GM18498 (cell line): Measurements from ENCODE around the gene LRR1.
"Not testable (repeated sequence)": the region's sequence is repeated elsewhere in the genome, so short reads cannot be mapped to it uniquely, and the experiment has no call there.

Experiments used
- ATAC-seq: cut with Tn5 transposase; IDR thresholded peaks from one replicate; pipeline ENCODE4 v1.9.1; 2021; ENCODE audit warnings: mild to moderate bottlenecking, moderate library complexity; ENCODE audit not compliant: unreplicated experiment

Gene LRR1, protein sequence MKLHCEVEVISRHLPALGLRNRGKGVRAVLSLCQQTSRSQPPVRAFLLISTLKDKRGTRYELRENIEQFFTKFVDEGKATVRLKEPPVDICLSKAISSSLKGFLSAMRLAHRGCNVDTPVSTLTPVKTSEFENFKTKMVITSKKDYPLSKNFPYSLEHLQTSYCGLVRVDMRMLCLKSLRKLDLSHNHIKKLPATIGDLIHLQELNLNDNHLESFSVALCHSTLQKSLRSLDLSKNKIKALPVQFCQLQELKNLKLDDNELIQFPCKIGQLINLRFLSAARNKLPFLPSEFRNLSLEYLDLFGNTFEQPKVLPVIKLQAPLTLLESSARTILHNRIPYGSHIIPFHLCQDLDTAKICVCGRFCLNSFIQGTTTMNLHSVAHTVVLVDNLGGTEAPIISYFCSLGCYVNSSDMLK

DNA sequence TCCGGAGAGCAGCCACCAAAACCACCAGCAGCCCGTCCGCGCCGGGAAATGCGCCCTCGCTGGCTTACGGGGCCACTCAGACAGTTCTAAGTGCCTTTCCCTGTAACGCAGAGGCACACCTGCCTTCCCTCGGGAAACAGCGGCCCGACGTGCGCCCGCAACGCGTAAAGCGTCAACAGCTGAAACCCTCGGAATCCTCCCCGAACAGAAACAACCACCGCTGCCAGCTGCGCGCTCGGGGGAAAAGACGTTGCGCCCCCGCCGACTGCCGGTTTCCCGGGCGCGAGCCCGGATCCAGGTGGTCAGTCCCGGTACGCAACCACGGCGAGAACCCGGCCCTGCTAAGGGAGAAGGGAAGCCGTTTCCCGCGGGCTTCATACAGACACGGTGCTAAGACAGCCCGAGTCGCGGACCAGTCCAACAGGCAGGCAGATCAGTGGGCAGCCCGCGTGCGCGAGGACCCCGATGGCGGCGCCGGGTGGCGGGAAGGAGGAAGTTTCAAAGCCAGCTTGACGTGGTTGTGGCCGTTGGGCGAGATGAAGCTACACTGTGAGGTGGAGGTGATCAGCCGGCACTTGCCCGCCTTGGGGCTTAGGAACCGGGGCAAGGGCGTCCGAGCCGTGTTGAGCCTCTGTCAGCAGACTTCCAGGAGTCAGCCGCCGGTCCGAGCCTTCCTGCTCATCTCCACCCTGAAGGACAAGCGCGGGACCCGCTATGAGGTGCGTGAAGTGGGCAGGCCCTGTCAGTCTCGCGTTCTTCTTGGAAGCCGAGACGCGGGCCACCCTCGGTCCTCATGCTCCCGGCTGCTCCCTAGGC is at the start of gene LRR1:
Gene LRR1 (plus strand): TSS at position 456 of the 816 bp plus-strand sequence. CDS start 81 bp downstream, at position 537.
- ATAC-seq, result peak; percentile 63

DNA sequence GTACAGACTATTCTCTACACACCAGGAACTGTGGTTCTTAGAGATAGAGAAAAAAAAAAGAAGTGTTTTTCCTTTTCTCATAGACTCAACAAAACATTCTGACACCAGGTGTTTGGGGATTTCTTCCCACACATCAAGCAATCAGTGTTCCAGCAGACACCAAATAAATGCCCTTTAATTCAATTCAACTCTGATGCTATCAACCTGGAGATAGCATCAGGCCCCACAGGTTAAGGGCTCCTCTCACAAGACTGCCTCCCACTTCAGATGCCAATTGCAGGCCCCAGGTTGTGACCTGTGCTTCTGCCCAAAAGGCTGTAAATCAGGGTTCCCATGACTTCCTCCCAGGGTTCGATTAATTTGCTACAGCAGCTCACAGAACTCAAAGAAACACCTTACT is 49.3 kb upstream of the LRR1 start:
- ATAC-seq, result no peak

DNA sequence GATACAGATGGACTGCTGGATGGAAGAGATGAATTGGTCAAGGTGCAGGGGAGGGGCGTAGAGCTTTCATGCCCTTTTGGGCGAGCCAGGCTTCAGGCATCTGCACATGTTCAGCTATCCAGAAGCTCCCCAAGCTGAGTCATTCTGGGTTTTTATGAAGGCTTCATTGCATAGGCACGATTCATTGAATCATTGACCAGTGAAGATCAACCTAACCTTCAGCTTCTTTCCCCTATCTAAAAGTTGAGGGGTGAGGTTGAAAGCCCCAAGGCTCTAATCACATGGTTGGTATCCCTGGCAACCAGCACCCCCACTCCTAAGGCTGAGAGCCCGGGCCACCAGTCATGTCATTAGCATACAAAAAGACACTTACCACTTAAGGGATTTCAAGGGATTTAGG is 48.9 kb upstream of the LRR1 start:
- ATAC-seq, result no peak

DNA sequence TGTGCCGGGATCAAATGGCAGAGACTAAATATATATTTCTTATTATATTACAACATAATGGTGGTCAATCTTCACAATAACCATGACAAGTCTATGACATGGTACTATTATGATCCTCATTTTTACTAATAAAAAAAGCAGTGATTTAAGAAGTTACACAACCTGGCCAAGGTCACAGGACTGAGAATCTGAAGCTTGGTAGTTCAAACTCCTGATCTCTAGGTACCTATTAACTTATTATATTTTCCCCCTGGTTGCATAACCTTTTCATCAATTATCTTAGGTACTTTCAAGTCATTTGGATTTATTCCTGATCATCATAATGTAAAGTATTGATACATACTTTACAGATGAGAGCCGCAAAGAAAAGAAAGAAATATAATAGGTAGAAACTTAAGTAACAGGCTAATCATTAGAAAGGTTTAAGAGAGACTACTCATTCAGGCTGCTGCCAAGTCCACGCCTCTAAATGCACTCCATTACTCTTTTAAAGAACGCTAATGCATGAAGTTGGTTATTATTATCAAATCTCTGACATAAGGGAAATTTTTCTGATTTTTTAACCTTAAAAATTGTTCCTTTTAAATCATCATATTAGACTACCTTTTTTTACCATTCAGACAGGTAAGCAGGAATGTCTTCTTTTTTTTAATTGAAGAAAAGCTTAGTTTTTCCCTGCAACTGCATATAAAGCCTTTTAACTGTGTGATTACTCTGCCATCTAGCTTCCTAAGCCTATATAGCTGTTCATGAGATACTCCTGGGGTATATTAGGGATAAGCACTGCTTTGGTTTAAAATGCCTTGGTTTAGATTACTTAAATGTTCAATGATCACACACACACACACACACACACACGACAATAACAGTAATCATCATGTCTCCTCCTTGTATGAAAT is 48.2 kb upstream of the LRR1 start:
- ATAC-seq, result no peak

DNA sequence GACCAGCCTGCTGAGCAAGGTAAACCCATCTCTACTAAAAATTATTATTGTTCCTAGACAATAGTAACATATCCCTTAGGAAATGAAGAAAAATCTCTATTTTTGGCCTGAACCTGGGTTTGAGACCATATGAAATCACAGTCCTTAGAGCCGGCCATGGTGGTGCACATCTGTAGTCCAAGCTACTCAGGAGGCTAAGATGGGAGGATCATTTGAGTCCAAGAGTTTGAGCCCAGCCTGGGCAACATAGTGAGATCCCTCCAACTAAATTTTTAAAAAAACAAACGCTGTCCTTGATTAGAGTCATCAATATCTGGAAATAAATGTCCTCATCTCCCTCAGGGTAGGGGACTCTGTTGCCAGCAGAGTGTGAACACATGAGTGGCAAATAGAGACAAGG is 47.2 kb upstream of the LRR1 start:
- ATAC-seq, result no peak

DNA sequence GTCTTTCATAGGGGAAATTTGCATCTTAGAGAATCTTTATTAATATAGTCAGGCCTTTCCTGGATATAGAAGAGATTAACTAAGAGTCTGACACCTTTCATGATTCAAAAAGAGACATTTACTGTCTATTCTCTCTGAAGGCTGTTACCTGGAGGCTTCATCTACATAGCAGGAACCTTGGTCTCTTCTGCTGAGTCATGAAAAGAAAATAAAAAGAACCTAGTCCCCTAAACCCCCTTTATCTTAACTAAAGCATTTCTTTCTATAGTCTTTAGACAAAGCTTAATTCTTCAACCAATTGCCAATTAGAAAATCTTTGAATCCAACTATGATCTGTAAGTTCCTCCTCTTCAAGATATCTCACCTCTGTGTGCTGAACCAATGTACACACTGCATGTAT is 45.6 kb upstream of the LRR1 start:
- no peak for ATAC-seq

DNA sequence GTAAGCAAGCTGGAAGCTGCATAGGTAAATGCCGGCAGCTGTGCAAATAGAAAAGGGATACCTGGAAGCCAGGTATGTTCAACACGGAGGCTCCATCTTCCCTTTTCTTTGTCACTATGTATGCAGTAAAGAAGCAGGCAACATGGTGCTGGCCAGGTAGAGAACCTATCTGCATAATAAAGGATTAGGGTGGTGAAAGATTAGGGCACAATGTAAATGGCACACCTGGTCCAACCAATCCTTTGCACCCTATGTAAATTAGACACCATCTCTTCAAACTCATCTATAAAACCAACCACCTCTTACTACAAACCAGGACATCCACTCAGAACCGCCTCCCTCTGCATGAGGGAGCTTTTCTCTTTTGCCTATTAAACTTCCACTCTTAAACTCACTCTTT is 44.8 kb upstream of the LRR1 start:
- ATAC-seq, result no peak

DNA sequence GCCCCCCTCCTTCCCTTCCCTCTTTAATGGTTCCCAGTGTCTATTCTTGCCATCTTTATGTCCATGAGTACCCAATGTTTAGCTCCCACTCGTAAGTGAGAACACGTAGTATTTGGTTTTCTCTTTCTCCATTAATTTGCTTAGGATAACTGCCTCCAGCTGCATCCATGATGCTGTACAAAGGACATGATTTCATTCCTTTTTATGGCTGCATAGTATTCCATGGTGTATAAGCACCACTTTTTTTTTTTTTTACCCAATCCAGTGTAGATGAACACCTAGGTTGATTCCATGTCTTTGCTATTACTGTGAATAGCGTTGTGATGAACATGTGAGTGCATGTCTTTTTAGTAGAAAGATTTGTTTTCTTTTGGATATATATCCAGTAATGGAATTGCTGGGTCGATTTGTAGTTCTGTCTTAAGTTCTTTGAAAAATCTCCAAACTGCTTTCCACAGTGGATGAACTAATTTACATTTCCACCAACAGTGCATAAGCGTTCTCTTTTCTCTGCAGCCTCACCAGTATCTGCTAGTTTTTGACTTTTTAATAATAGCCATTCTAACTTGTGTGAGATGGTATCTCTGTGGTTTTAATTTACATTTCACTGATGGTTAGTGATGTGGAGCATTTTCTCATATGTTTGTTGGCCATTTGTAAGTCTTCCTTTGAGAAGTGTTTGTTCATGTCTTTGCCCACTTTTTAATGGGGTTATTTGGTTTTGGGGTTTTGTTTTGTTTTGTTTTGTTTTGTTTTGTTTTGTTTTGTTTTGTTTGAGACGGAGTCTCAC is 38.6 kb upstream of the LRR1 start:
- no peak for ATAC-seq

DNA sequence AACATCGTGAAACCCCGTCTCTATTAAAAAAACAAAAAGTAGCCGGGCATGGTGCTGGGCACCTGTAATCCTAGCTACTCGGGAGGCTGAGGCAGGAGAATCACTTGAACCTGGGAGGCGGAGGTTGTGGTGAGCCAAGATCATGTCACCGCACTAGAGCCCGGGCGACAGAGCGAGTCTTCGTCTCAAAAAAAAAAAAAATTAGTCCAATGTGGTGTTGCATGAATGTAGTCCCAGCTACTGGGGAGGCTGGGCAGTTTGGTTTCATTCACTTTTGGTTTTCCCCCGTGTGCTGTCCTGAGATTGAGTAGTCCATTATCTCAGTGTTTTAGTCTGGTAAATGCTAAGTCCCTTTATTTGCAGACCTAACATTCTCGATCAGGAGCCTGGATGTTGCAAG is 32.0 kb upstream of the LRR1 start:
- ATAC-seq, result no peak

DNA sequence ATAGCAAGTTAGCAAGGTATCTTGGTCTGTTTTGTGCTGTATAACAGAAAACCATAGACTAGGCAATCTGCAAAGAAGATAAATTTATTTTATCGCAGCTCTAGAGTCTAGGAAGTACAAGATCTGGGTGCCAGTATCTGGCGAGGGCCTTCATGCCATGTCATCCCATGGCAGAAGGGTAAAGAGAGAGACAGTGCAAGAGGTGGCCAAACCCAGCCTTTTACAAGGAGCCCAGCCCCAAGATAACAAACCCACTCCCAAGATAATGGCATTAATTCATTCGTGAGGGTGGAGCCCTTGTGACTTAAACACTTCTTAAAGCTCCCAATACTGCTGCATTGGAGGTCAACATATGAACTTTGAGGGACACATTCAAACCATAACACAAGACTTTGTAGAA is 29.5 kb upstream of the LRR1 start:
- no peak for ATAC-seq

DNA sequence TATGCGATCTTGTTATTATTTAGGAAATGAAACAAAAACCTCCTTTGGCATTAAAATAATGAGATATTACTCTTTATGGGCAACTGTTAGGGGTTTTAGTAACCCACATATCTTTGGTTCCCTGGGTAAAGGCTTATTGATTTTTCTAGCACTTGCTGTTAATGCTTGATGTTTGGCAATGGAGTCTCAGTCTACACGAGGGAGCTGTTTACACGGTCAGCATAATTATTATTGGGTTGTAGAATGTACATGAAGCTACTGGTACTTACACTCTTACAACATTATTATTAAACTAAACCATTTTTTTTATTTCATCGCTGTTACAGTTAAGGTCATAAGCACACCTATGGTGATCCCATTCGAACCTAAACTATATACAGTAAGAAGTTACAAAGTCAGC is 24.7 kb upstream of the LRR1 start:
- ATAC-seq, result no peak

DNA sequence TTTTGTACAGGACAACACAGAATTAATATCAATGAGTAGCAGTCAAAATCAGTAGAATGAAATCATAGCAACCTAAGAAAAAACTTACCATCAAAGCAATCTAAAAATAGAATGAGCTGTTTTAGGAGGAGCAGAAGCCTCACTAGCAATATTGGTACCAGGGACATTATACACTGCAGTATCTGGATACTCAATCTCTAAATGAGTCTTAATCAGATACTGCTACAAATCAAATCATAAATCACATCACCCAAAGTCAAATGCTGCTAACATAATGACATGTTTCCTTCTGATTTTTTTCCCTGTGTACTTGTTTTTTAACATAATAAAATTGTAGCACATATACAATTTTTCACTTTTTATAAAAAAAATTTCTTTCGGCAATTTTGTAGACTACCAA is 20.6 kb upstream of the LRR1 start:
- no peak for ATAC-seq

DNA sequence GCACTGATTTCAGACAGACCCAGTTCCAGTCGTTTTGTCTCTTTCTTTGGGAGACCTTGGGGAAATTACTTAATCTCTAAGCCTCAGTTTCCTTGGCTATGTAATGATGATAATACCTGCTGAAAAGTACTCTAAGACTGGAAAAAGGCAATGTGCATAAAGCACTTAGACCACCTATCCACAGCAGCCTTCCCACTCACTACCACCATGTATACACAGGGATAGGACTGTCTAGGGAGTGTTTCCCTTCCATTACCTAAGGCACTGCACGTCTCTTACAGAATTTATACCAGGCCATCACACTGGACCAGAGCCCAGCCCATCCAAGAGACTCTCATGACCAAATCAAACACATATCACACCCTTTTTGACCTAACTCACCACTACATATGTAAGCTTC is 18.9 kb upstream of the LRR1 start:
- no peak for ATAC-seq

DNA sequence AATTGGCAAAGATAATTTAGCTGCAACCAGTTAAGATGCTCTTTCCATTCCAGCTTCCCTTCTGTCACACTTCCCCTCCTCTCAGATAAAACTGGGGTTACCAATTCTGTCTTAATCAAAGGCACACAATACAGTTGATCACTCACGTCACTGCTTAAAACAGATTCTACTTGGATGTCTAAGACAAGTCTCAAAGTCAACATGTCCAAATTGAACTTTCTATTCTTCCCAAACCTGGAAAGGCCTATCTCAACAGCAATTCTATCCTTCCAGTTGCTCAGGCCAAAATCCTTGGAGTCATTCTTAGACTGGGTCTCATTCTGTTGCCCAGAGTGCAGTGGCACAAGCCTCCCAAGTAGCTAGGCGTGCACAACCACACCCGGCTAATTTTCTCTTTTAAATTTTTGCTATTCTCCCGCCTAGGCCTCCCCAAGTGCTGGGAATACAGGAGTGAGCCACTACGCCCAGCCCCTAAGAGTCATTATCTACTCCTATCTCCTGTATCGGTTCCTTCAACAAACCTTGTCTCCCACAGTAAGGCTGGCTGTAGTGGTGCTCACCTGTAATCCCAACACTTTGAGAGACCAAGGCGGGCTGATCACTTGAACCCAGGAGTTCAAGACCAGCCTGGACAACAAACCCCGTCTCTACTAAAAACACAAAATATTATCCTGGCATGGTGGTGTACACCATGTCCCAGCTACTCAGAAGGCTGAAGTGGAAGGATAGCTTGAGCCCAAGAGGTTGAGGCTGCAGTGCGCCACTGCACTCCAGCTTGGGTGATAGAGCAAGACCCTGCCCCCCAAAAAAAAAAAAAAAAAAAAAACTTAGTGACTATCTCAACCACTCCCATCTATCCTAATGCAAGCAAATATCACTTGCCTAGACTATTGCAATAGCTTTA is 17.3 kb upstream of the LRR1 start:
- ATAC-seq, result no peak

DNA sequence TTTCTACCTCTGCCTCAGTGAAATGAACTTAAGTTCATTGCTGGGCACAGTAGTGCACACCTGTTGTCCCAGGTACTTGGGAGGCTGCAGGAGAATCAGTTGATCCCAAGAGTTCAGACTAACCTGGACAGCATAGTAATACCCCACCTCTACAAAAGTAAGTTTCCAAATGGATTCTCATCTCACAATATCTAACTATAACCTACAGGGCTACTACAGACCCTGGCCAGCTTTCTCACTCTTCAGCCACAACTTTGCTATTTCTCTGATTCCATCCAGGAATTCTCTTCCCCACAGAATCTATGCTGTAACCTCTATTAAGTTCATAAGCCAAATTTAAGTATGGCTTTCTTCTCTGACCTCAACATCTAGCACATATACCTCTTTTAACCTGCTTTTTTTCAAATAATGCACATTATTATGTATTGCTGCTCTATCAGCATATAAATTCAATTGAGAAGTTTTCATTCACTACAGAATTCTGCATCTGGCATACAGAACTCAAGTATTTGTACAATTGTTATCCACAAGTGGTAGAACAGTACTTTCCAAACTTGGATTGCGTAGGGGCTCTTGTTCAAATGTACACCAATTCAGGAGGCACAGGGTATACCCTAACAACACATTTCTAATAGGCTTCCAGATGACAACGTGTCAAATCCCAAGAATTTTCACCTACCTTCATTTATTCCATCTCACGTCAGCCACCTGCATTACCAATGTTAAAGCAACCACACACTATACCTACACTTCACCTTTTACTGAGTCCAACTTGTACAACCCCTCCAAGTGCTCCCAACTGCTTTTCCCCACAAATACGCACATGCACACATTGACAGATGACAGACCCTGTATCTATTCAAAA is 16.4 kb upstream of the LRR1 start:
- no peak for ATAC-seq

DNA sequence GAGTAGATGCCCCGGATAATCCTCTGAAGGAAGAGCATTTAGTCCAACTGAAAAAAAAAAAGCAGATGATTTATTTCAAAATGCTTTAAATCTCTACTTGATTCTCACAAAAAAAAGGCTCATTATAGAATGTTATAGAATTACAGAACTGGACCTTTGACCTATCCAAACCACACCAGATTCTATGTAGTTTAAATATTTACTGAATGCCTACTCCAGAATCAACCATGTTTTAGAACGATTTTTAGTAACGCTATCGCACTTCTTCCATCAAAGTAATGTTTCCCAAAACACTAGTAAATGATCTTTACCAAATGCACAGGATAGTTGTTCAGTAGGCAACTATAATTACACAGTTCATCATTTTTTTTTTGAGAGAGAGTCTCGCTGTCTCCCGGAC is 15.1 kb upstream of the LRR1 start:
- ATAC-seq, result no peak

DNA sequence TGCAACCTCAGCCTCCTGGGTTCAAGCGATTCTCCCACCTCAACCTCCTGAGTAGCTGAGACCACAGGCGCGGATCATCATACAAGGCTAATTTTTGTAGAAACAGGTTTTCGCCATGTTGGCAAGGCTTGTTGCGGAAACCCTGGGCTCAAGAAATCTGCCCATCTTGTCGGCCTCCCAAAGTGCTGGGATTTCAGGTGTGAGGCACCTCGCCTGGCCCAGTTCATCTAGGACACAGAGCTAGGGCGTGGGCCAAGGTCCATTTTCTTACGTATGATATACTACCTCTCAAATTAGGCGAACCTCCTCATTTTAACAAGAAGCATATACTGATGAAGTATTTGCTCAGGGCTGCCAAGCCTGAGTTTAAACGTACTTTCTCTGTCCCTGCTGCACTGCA is 14.7 kb upstream of the LRR1 start:
- no peak for ATAC-seq

DNA sequence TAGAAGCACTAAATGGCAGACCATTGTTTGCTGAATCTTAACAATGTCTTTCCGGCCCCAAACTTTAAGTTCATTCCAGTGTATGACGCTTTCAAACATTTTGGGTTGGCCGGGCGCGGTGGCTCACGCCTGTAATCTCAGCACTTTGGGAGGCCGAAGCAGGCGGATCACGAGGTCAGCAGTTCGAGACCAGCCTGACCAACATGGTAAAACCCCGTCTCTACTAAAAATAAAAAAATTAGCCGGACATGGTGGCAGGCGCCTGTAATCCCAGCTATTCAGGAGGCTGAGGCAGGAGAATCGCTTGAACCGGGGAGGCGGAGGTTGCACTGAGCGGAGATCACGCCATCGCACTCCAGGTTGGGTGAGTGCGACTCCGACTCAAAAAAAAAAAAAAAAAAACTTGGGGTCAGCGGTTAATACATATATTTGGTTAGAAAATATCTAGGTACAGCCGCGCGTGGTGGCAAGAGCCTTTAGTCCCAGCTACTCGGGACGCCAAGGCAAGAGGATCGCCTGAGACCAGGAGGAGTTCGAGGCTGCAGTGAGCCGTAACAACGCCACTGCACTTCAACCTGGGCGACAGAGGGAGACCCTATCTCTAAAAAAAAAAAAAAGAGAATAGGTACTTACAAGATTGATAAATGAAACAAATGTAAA is 13.6 kb upstream of the LRR1 start:
- not testable (repeated sequence) for ATAC-seq
